IPS-15b (cell line): ENCODE measurements around the gene SLC6A17.

Experiments used
- H3K27me3 ChIP-seq: one replicate; pipeline ENCODE4 v1.6.1; 2013; ENCODE audit warnings: low read length; ENCODE audit not compliant: control insufficient read depth, insufficient read depth
- H3K36me3 ChIP-seq: one replicate; pipeline ENCODE4 v1.6.1; 2013; ENCODE audit warnings: low read length; ENCODE audit not compliant: control insufficient read depth, insufficient read depth
- H3K4me1 ChIP-seq: one replicate; pipeline ENCODE4 v1.6.1; 2013; ENCODE audit warnings: mild to moderate bottlenecking, low read length; ENCODE audit not compliant: control insufficient read depth, insufficient read depth
- H3K4me3 ChIP-seq: one replicate; pipeline ENCODE4 v1.5.1; 2013; ENCODE audit warnings: low read depth, low read length
- H3K9ac ChIP-seq: one replicate; pipeline ENCODE4 v1.6.1; 2013; ENCODE audit warnings: low read depth, mild to moderate bottlenecking, low read length
- H3K9me3 ChIP-seq: one replicate; pipeline ENCODE4 v1.6.1; 2013; ENCODE audit warnings: mild to moderate bottlenecking, low read length; ENCODE audit not compliant: control insufficient read depth, insufficient read depth

Gene SLC6A17

GRCh38 chr1:110119843-110120242, 30.5 kb upstream of the SLC6A17 start:
- no peak overlapping the region for H3K4me3 ChIP-seq
- H3K4me1 ChIP-seq = no peaks in the 10 kb centered on the region
- no peaks in the 10 kb centered on the region for H3K36me3 ChIP-seq
- H3K9ac ChIP-seq = no peak overlapping the region
- H3K27me3 ChIP-seq = peaks cover 2% of the 10 kb centered on the region
- no peaks in the 10 kb centered on the region for H3K9me3 ChIP-seq

- no peak overlapping the region for H3K9ac ChIP-seq
- H3K4me1 ChIP-seq = no peaks in the 10 kb centered on the region
- no peaks in the 10 kb centered on the region for H3K9me3 ChIP-seq
- H3K36me3 ChIP-seq = no peaks in the 10 kb centered on the region
- no peak overlapping the region for H3K4me3 ChIP-seq
- H3K27me3 ChIP-seq = peaks cover 2% of the 10 kb centered on the region
Observed at GRCh38 chr1:110120960-110121561, 29.2 kb upstream of the SLC6A17 start.

- no peaks in the 10 kb centered on the region for H3K4me1 ChIP-seq
- no peak overlapping the region for H3K4me3 ChIP-seq
- H3K9ac ChIP-seq = no peak overlapping the region
- no peaks in the 10 kb centered on the region for H3K36me3 ChIP-seq
- peaks cover 2% of the 10 kb centered on the region for H3K27me3 ChIP-seq
- H3K9me3 ChIP-seq = no peaks in the 10 kb centered on the region
Observed at GRCh38 chr1:110123224-110123623, 27.1 kb upstream of the SLC6A17 start.

DNA sequence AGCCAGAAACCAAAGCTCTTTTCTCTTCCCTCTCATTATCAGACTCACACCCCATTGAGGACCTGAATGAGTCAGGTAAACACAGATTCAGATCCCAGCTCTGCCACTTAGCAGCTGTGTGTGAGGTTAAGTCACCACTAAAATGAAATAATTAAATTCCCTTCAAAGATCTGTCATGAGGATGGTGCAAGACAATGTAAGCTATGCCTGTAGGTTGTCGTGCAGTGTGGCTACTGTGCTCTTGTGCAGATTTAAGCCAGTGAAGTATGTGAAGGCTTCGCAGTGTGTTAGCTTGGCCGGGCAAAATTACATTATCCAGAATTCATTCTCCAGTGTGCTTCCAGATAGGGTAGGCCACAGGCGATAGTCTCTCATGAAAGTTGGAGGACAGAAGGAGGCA, 24.5 kb upstream of the SLC6A17 start:
- H3K9ac ChIP-seq = no peak overlapping the region
- H3K27me3 ChIP-seq = peaks cover 21% of the 10 kb centered on the region
- H3K4me1 ChIP-seq = peaks cover 2% of the 10 kb centered on the region
- H3K36me3 ChIP-seq = no peaks in the 10 kb centered on the region
- H3K4me3 ChIP-seq = no peak overlapping the region
- H3K9me3 ChIP-seq = no peaks in the 10 kb centered on the region

DNA sequence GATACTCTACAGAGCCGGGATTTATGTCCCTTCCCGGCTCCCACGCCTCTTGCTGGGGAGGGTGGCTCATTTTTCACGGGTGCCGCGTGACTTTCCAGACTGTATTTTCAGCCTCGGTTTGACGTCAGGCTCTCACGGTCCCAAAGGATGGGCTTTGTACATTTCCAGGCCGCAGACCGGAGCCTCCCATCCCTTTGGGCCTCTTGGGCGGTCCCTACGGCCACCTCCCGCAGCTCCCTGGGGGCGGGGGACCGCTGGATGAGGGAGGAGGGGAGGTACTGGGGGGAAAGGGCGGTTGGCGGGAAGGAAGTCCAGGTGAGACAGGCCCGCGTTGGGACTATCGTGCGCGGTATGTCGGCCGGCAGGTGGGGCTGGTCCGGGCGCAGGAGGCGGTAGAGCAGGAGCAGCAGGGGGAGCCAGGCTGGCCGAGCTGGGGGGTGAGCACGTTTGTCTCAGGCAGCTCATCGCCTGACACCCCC, 20.1 kb upstream of the SLC6A17 start:
- no peaks in the 10 kb centered on the region for H3K36me3 ChIP-seq
- H3K4me3 ChIP-seq = peak overlapping the region; percentile 26
- peaks cover 24% of the 10 kb centered on the region for H3K27me3 ChIP-seq
- peaks cover 6% of the 10 kb centered on the region for H3K4me1 ChIP-seq
- H3K9ac ChIP-seq = no peak overlapping the region
- no peaks in the 10 kb centered on the region for H3K9me3 ChIP-seq

- peaks cover 6% of the 10 kb centered on the region for H3K4me1 ChIP-seq
- no peaks in the 10 kb centered on the region for H3K36me3 ChIP-seq
- H3K4me3 ChIP-seq = peak overlapping the region; percentile 26
- no peak overlapping the region for H3K9ac ChIP-seq
- peaks cover 24% of the 10 kb centered on the region for H3K27me3 ChIP-seq
- no peaks in the 10 kb centered on the region for H3K9me3 ChIP-seq
Observed at GRCh38 chr1:110130989-110131388, 19.3 kb upstream of the SLC6A17 start.

- H3K4me1 ChIP-seq = peaks cover 11% of the 10 kb centered on the region
- no peak overlapping the region for H3K4me3 ChIP-seq
- H3K9ac ChIP-seq = no peak overlapping the region
- peaks cover 30% of the 10 kb centered on the region for H3K27me3 ChIP-seq
- no peaks in the 10 kb centered on the region for H3K36me3 ChIP-seq
- H3K9me3 ChIP-seq = no peaks in the 10 kb centered on the region
Observed at GRCh38 chr1:110132682-110133081, 17.6 kb upstream of the SLC6A17 start.

DNA sequence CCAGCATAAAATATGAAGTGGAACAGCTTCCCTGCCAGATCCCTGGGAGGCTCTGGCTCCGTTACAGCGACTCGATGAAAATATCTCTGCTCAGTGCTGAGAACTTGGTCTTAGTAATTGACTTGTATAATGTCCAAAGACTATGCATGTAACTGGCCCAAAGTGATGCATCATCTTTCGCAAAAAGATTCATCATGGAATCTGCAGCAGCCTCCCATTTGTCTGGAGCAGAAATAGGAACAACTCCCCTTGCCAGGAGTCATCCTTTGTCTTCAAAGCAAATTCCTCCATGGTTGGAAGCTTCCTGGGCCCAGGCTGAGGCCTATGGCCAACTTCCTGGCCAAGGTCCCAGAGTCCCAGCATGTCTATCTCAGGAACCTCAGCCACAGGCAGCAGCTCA, 16.9 kb upstream of the SLC6A17 start:
- Histone ChIP-seq H3K9ac (no peak overlapping the region), H3K27me3 (peaks cover 27% of the 10 kb centered on the region), H3K36me3 (no peaks in the 10 kb centered on the region), H3K4me1 (peaks cover 11% of the 10 kb centered on the region), H3K4me3 (no peak overlapping the region), H3K9me3 (no peaks in the 10 kb centered on the region)

GRCh38 chr1:110134050-110134595, 16.2 kb upstream of the SLC6A17 start:
- Histone ChIP-seq H3K4me3 (no peak overlapping the region), H3K4me1 (peaks cover 11% of the 10 kb centered on the region), H3K9ac (no peak overlapping the region), H3K9me3 (no peaks in the 10 kb centered on the region), H3K27me3 (peaks cover 24% of the 10 kb centered on the region), H3K36me3 (no peaks in the 10 kb centered on the region)

- H3K36me3 ChIP-seq = no peaks in the 10 kb centered on the region
- H3K27me3 ChIP-seq = peaks cover 15% of the 10 kb centered on the region
- H3K9ac ChIP-seq = no peak overlapping the region
- H3K4me3 ChIP-seq = no peak overlapping the region
- no peaks in the 10 kb centered on the region for H3K9me3 ChIP-seq
- H3K4me1 ChIP-seq = peaks cover 11% of the 10 kb centered on the region
Observed at GRCh38 chr1:110135246-110135645, 15.0 kb upstream of the SLC6A17 start.

DNA sequence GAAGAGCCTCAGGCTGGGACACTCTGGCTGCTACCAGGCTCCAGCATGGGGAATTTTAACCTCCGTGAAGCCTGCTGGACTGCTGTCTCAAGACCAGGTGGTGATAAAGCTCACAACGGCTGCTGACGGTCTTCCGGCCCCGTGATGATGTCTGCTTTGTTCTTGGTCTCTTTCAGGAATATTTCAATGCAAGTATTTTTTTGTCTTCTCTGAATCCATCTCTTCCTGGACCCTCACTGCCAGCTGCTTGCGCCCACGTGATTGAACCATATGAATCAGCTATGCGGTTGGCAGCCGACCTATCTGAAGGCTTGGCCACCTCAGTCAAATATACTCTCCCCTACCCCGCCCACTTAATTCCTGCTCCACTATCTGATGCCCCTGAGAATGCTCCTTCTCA, 14.6 kb upstream of the SLC6A17 start:
- Histone ChIP-seq H3K9ac (no peak overlapping the region), H3K27me3 (peaks cover 14% of the 10 kb centered on the region), H3K4me3 (no peak overlapping the region), H3K36me3 (no peaks in the 10 kb centered on the region), H3K4me1 (peaks cover 10% of the 10 kb centered on the region), H3K9me3 (no peaks in the 10 kb centered on the region)

DNA sequence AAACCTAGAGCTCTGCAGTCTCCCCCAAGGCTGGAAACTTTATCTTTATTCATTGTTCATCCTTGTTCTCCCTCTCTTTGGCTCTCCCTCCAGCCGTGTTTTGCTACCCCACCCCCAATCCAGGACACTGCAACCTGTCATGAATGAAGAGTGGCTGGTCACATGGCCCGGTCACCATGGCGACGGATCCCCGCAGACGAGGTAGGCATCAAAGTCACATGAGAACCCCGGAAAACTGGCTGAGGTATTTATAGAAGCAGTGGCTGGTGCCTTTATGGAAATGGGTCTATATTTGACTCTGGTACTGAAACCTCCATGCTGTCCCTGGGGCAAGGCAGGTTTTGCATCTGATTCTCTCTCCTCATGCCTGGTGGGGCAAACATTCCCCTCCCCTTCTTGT, 13.4 kb upstream of the SLC6A17 start:
- Histone ChIP-seq H3K4me3 (peak overlapping the region; percentile 23), H3K36me3 (no peaks in the 10 kb centered on the region), H3K9me3 (no peaks in the 10 kb centered on the region), H3K9ac (no peak overlapping the region), H3K27me3 (peaks cover 9% of the 10 kb centered on the region), H3K4me1 (peaks cover 5% of the 10 kb centered on the region)
